KOPT-K1 (cell line): Measurements from ENCODE around the gene APIP.
A peak's percentile ranks its signal among the peaks of the same experiment; 100 is the strongest.
"Not testable (repeated sequence)": the region's sequence is repeated elsewhere in the genome, so short reads cannot be mapped to it uniquely, and the experiment has no call there.

Experiments used
- H3K27ac ChIP-seq: fragments of 200-600 bp; sonication (generic); 2 replicates; pipeline ENCODE4 v1.5.1; 2016; ENCODE audit warnings: antibody characterized with exemption, mild to moderate bottlenecking, low read depth, low read length; ENCODE audit not compliant: poor library complexity, severe bottlenecking
- H3K36me3 ChIP-seq: fragments of 200-600 bp; sonication (generic); 2 replicates; pipeline ENCODE4 v1.5.1; 2017; ENCODE audit warnings: antibody characterized with exemption, mild to moderate bottlenecking, low read length, moderate library complexity; ENCODE audit not compliant: insufficient read depth
- H3K9me3 ChIP-seq: fragments of 200-600 bp; sonication (generic); 2 replicates; pipeline ENCODE4 v1.5.1; 2017; ENCODE audit warnings: antibody characterized with exemption, low read length, mild to moderate bottlenecking; ENCODE audit not compliant: insufficient read depth, poor library complexity, severe bottlenecking

APIP gene

GRCh38 chr11:34909955-34910354 lies 6.2 kb downstream of the APIP start:
- H3K36me3 ChIP-seq, result peaks cover 7% of the 10 kb centered on the region
- no peaks in the 10 kb centered on the region for H3K9me3 ChIP-seq
- H3K27ac ChIP-seq, result peak overlapping the region; percentile 45

DNA sequence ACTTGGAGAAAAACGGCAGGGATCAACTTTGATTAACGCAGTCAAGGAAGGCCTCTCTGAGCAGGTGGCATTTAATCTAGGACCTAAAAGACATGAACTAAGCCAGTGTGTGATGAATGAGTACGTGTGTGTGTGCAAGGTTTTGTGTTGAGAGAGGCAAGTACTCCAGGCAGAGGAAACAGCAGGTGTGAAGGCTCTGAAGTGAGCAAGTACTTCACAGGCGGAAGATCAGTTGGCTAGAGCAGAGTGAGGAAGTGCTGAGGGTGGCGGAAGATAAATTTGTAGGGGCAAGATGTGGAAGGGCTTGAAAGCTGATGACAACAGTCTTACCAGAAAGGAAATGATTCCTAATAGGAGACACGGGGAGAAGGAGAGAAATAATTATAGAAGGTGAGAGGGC lies 6.8 kb downstream of the APIP start:
- no peaks in the 10 kb centered on the region for H3K9me3 ChIP-seq
- H3K36me3 ChIP-seq, result peaks cover 7% of the 10 kb centered on the region
- peak overlapping the region; percentile 45 for H3K27ac ChIP-seq

GRCh38 chr11:34907934-34908593 lies 8.1 kb downstream of the APIP start:
- Histone ChIP-seq H3K27ac (peak overlapping the region; percentile 45), H3K9me3 (no peaks in the 10 kb centered on the region), H3K36me3 (peaks cover 5% of the 10 kb centered on the region)

- H3K27ac ChIP-seq, result no peak overlapping the region
- H3K36me3 ChIP-seq, result no peaks in the 10 kb centered on the region; the same call in none of the 2 replicates
Measured at GRCh38 chr11:34905666-34906065, 10.5 kb downstream of the APIP start.

GRCh38 chr11:34904421-34904955 lies 11.7 kb downstream of the APIP start:
- Histone ChIP-seq H3K27ac (no peak overlapping the region), H3K36me3 (no peaks in the 10 kb centered on the region; the same call in none of the 2 replicates)

More at GRCh38 chr11:34905666-34906065, 10.5 kb downstream of the APIP start:
- no peaks in the 10 kb centered on the region for H3K9me3 ChIP-seq

DNA sequence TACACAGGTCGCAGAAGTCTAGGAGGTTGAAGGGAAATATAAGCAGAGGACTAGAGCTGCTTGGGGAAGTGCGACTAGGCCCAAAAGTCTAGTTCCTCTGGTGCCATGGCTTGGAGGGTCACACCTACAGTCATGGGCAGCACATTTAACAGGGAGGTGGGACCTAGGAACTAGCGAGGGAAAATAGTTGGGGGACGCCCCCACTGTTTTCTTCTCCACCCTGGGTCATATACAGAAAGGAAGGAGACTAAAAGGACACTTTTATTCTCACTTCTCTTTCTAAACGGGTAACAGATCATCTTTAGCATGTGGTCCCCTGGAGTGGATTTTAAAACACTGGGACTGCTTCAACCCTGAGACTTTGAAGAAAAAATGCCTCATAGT lies 16.6 kb downstream of the APIP start:
- Histone ChIP-seq H3K36me3 (no peaks in the 10 kb centered on the region; the same call in 1 of the 2 replicates), H3K27ac (no peak overlapping the region), H3K9me3 (peaks cover 14% of the 10 kb centered on the region)

More at GRCh38 chr11:34904421-34904955, 11.7 kb downstream of the APIP start:
- peaks cover 11% of the 10 kb centered on the region for H3K9me3 ChIP-seq

DNA sequence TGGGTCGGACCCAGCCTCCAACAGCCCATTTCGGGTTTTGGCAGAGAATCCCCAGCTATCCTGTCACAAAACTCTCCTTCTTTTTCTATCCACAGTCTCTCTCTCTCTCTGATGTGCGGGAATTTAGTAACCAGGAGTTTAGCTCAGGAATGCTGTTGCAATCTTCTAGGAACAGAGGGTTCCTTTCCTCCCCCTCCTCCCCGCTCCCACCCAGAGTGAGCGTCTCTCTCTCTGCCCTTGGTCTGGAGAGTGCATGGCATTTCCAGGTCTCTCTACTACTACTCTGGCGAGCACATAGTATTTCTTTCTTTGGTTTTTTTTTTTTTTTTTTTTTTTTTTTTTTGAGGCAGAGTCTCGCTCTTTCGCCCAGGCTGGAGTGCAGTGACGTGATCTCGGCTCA lies 17.7 kb downstream of the APIP start:
- no peaks in the 10 kb centered on the region; the same call in 1 of the 2 replicates for H3K36me3 ChIP-seq
- H3K9me3 ChIP-seq, result peaks cover 14% of the 10 kb centered on the region
- no peak overlapping the region for H3K27ac ChIP-seq

DNA sequence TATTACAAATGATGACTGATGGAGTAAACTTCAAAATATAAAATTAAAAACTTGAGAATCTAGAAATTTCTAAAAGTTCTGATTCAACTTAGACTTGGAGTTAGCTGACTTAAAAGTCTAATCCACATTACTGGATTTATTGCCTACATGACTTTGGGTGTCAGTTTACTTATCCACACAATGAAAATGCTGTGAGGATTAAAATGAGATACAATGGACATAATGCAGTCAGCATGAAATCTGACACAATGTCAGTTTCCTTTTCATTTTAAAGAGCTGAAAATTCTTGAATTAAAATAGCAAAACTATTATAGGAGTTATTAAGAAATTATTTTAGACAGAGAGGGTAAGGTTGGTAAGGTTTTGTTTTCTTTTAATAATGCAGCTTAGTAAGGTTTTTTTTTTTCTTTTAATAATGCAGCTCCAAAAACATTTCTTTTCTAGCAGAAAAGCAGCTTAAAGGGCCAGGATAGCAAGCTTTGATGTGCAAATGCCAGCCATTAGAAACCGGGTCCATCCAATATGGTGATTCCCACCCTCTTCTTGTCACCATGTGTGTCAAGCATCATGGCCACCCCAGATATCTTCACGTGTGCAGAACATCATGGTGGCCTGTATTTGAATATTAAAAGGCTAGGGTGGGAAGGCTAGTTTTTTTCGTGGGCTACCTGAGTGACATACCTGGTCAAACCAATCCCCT lies 18.9 kb downstream of the APIP start:
- no peak overlapping the region for H3K27ac ChIP-seq
- peaks cover 14% of the 10 kb centered on the region for H3K9me3 ChIP-seq
- H3K36me3 ChIP-seq, result no peaks in the 10 kb centered on the region; the same call in 1 of the 2 replicates

DNA sequence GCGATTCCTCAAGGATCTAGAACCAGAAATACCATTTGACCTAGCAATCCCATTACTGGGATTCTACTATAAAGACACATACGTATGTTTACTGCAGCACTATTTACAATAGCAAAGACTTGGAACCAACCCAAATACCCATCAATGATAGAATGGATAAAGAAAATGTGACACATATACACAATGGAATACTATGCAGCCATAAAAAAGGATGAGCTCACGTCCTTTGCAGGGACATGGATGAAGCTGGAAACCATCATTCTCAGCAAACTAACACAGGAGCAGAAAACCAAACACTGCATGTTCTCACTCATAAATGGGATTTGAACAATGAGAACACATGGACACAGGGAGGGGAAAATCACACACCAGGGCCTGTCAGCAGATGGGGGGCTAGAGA lies 20.0 kb downstream of the APIP start:
- not testable (repeated sequence) for H3K36me3 ChIP-seq, H3K27ac ChIP-seq
- H3K9me3 ChIP-seq, result peaks cover 14% of the 10 kb centered on the region

DNA sequence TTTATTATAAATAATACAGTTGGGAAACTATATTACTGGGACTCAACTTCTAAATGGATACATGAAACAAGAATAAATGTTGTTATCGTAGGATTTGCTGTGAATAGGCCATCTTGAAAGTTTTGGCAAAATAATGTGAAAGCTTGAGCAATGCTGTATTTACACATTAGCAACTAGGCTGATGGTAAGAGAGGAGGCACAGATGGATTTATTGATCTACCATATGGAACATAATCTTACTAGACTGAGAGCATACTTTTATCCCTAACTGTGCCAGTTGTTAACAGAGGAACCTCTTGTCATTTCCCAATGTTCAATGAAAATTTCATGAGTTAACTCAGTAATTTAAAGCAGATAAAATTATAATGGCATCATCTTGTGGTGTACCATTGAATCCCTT lies 22.8 kb downstream of the APIP start:
- peaks cover 12% of the 10 kb centered on the region; the same call in 1 of the 2 replicates for H3K36me3 ChIP-seq
- no peak overlapping the region for H3K27ac ChIP-seq
- no peaks in the 10 kb centered on the region for H3K9me3 ChIP-seq

DNA sequence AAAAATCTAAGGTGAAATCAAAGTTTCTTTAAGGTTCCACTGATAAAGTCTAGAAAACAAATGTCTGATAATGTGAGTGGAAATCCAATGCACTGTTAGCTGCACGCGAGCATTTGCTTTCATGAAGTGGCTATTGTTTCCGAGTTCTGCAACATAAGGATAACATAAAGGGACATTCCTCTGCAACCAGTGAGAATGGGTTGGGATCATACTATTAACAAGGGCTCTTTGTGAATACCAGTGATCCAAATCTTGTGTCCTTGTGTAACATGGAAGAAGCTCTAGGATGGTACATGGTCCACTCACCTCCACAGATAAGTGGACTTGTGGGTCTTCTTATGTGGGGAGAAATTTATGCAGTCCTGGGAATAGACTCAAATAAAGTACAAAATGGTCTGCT lies 24.6 kb downstream of the APIP start:
- H3K9me3 ChIP-seq, result no peaks in the 10 kb centered on the region
- H3K27ac ChIP-seq, result no peak overlapping the region
- H3K36me3 ChIP-seq, result peaks cover 26% of the 10 kb centered on the region

- H3K27ac ChIP-seq, result no peak overlapping the region
- no peaks in the 10 kb centered on the region for H3K9me3 ChIP-seq
- H3K36me3 ChIP-seq, result peaks cover 32% of the 10 kb centered on the region
Measured at GRCh38 chr11:34890812-34891211, 25.4 kb downstream of the APIP start.

DNA sequence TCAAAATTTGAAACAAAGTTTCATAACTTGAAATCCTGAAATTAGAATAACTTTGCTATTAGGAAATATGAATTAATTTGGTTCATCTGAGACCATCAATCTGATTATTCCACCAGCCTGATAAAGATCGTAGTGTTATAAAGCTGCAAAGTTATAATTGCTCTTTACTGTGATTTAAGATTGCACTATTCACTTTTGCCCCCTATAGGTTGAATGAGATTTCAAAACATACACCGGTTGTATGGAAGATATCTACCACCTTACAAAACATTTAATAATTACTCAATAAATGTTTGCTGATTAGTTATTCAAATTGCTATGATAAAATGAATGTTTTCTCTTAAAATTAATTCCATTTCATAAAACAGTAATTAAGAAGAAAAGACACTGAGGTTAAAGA lies 26.1 kb downstream of the APIP start:
- no peaks in the 10 kb centered on the region for H3K9me3 ChIP-seq
- H3K27ac ChIP-seq, result no peak overlapping the region
- H3K36me3 ChIP-seq, result peaks cover 38% of the 10 kb centered on the region

GRCh38 chr11:34887260-34887659 lies 28.9 kb downstream of the APIP start:
- H3K36me3 ChIP-seq, result peaks cover 49% of the 10 kb centered on the region
- H3K27ac ChIP-seq, result no peak overlapping the region

GRCh38 chr11:34886609-34887008 lies 29.6 kb downstream of the APIP start:
- Histone ChIP-seq H3K9me3 (no peaks in the 10 kb centered on the region), H3K27ac (no peak overlapping the region), H3K36me3 (peaks cover 53% of the 10 kb centered on the region)

More at GRCh38 chr11:34887260-34887659, 28.9 kb downstream of the APIP start:
- H3K9me3 ChIP-seq, result no peaks in the 10 kb centered on the region
